Measurements from ENCODE around the gene DOK7.

GRCh38 chr4:3520796-3521600, 57.9 kb downstream of the DOK7 start:
- no peak for TF ChIP-seq CTCF (IDR thresholded peaks at IDR 0.05)
- no peak for TF ChIP-seq EP300 (IDR thresholded peaks at IDR 0.05)
- no peak for TF ChIP-seq POLR2A (IDR thresholded peaks at IDR 0.05)
